ENCODE data around the gene BCKDHA.
A peak's percentile ranks its signal among the peaks of the same experiment; 100 is the strongest.
"Not testable (repeated sequence)": the region's sequence is repeated elsewhere in the genome, so short reads cannot be mapped to it uniquely, and the experiment has no call there.

Gene BCKDHA

DNA sequence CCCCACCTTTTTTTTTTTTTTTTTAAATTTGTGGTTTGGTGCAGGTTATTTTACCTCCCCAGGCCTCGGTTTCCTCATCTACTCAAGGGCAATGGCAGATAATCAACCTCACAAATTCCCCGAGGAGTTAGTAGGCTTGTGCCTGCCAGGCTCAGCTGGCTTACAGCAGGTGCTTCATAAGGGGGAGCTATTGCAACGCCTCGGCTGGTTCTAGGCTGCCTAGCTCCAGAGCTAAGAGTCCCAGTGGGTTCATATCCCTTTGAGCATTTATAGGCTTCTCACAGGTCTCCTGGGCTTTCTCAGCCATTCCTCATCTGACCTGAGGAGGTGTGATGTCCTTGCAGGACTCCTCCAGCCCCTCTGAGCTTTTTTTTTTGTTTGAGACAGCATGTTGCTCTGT is 10.6 kb downstream of the BCKDHA start:
- DNase-seq = no peak

DNA sequence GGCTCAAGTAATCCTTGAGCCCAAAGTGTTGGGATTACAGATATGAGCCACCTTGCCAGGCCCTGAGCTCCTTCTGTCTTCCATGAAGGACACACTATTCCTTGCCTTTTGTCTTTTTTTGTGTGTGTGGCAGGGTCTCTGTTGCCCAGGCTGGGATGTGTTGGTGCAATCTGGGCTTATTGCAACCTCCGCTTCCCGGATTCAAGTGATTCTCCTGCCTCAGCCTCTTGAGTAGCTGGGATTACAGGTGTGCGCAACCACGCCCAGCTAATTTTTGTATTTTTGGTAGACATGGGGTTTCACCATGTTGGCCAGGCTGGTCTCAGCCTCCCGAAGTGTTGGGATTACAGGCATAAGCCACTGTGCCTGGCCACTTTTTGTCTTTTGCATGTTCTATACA is 11.2 kb downstream of the BCKDHA start:
- not testable (repeated sequence) for DNase-seq

DNA sequence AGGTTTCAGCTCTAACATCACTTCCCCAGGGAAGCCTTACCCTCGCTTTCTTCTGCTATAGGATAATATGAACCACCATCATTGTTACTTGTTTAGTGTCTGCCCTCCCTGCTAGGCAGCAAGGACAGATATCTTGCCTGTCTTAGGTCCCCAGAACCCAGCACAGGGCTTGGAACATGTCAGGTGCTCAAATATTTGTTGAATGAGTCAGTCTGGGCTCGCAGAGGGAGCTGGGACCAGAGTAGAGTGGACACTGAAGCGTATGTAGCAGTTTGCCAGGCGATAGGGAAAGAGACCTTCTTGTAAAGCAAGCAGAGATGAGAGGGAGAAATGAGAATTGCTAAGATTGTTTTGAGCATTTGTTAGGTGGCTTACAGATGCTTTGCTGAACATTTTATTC is 11.7 kb downstream of the BCKDHA start:
- DNase-seq = no peak

DNA sequence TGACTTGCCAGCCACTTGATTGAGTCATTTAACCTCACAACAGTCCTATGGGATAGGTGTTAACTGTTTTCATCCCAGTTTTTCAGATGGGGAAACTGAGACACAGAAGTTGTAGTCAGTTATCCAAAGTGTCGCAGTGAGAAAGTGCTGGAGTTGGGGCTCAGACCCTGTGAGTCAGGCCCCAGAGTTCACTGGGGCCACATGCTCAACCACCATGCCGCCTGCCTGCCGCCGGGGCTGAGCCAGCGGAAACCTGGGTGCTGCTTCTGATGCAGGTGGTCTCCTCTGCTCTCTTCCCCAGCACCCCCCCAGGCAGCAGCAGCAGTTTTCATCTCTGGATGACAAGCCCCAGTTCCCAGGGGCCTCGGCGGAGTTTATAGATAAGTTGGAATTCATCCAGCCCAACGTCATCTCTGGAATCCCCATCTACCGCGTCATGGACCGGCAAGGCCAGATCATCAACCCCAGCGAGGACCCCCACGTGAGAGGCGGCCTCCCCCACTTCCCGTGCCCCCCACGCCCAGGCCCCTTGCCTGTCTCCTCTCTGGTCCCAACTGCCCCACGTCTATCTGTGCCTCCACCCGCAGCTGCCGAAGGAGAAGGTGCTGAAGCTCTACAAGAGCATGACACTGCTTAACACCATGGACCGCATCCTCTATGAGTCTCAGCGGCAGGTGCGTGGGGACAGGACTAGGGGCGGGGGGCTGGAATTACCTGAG is 12.9 kb downstream of the BCKDHA start:
- DNase-seq = no peak

DNA sequence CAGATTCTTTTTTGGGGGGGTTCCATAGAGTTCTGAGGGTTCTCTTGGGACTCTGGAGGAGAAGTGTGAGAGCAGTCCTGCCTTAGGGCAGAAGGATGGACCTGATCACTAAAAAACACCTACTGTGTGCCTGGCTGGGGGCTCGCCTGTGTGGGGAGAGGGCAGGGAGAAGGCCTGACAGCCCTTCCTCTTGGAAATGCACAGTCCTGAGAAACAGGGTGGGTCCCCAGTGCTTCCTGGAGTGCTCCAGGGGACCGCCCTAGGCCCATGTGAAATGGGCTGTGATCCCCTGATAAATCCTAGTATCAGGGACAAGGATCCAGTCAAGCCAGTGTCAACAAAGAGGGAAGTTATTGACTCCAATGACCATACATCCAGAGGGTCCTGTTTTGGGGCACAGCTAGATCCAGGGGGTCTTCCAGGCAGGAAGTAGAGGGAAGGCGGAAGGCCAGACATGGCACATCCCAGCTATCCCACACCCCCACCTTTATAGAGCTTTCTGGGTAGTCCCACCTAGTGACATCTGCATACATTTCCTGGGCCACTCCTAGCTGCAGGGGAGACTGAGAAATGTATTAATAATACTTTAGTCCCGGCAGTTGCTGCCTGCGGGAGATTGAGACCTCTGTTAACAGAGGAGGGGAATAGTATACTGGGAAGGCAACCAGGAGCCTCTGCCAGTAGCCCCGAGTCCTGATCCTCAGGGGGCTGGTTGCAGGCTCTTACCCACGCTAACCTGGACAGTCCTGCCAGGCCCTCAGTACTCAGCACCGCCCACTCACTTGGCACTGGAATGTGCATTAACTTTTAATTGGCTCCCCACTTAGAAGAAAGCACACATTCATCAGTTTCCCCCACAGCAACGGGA is 13.7 kb downstream of the BCKDHA start:
- no peak for DNase-seq

DNA sequence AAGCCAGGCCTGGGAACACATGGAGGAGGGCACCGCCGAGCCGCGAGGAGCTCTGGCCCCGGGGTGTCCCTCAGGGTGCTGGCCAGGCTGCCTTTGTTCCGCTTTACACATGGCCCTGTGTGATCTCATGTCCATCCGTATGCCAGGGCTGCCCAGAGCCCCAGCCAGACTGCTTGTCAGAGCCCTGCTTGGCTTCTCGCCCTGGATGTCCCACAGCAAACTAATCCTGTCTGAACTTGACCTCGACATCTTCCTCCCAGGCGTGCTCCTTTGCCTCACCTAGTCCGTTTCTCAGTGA is 14.3 kb downstream of the BCKDHA start:
- DNase-seq = no peak

DNA sequence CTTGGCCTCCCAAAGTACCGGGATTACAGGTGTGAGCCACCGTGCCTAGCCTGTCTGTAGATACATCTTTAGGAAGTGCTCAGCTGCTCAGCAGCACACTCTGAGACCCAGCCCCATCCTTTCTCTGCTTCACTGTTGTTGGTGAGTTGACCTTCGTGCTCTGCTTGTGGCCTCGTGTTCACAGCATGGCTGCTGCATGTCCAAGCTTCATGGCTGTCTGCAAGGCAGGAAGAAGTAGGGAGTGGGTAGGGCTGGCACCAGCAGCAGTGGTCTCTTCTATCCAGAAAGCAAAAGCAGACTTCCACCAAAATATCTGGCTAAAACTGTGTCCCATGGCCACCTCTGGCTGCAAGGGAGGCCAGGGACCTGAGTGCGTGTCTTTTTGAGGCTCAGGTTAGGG is 15.3 kb downstream of the BCKDHA start:
- no peak for DNase-seq

DNA sequence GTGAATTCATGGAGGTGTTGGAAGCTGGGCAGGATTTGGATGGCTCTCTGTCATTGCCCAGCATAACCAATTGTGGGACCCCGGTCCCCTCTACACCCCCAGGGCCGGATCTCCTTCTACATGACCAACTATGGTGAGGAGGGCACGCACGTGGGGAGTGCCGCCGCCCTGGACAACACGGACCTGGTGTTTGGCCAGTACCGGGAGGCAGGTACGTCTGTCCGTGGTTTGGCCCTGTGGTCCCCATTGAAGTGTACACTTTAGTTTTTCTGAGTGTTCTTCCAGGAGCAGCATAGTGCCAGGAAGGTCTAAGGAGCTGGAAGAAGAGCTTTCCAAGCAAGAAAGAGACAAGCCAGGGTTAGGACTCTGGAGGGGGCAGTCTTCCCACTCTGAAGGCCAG is 16.3 kb downstream of the BCKDHA start:
- DNase-seq = no peak

DNA sequence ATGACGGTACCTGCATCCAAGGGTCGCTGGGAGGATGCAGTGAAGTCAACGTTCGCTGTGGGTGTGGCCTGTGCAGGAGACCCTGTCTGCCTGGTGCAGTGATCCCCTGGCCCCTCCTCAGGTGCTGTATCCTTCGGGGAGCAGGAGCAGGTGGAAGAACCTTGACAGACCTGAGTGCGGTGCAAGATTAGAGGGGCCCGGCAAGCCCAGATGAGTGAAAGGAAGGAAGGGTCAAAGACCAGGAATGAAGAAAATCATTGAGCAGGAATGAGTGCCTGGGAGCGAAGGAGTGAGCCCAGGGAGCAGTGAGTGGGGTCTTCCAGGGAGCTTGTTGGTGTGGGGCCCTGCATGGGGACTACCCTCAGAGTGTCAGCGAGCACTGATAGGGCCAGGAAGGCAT is 16.8 kb downstream of the BCKDHA start:
- no peak for DNase-seq

DNA sequence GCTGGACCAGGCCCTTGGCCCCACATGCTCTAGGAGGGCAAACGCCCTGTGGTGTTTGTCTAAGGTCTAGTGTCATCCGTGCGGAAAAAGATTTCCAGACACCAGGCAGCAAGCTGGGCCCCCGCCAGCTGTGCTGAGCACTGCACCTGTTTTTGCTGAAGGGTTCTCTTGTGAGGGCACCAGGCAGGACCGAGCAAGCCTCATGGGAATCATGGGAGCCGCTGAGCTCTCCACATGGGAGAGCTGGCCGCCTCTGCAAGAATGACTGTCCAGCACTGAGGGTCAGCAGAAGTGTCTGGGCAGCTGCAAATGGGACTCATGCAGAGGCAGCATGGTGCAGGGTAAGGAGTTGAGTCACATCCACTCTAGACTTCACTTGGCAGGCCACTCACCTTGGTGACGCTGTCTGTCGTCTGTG is 17.5 kb downstream of the BCKDHA start:
- no peak for DNase-seq

DNA sequence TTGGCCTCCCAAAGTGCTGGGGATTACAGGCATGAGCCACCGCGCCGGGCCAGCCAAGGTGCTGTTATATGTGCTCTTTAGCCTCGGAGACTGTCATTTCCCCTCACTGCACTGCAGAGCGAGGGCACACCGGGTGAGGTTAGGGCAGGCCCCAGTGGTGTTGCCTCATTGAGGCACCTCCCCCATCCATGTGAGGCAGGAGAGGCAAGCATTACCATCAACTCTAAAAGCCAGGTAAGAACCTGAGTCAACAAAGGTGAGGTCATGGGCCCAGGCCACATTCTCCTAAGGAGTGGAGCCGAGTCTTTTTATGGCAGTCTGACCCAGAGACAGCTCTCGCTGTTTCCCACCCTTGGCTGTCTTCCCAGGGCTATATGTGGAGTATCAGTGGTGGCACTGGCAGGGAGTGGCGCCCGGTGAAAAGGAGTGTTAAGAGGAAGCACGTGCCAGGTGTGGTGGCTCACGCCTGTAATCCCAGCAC is 18.6 kb downstream of the BCKDHA start:
- no peak for DNase-seq

DNA sequence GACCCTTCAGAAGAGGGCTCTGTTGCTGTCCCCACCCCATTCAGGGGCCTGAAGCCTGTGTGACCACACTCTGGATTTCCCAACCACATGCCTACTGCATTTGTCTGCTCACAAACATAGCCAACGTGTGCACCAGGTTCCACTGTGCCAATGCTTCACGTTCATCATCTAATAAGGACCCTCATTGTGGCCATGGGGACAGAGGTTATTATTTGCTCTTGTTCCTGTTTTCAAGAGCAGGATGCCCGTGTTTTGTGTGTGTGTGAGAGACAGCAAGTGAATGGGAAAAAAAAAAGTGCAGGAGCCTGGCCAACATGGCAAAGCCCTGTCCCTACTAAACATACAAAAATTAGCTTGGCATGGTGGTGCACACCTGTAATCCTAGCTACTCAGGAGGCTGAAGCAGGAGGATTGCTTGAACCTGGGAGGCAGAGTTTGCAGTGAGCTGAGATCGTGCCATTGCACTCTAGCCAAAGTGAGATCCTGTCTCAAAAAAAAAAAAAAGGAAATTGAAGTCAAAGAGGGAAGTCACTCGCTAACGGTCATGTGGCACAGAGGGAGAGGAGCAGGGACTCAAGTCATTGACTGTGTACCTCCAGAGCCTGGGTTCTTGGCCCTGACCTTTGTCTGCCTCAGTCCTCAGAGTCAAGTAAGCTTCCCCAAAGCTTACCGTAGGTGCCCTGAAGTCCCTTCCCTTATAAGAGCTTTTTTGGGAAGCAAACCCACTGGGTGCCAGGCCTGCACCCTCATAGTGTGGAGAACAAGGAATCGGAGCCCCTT is 22.7 kb downstream of the BCKDHA start:
- DNase-seq = no peak

DNA sequence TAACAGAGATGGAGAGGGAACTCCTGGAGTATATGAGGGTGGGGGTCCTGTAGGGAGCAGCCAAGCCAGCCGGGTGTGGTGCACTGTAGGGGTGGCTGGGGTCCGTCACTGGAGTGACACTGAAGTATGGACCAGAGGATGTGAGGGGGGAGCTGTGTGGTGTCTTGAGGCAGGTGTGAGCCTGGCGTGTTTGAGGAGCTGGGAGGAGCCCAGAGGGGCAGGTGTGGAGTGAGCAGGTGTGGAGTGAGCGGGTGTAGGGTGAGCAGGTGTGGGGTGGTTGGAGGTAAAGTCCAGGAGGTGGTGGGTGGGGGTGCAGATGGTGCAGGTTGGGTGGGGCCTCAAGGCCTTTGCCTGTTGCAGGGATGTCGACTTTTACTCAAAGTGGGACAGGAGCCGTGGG is 23.7 kb downstream of the BCKDHA start:
- DNase-seq = no peak

DNA sequence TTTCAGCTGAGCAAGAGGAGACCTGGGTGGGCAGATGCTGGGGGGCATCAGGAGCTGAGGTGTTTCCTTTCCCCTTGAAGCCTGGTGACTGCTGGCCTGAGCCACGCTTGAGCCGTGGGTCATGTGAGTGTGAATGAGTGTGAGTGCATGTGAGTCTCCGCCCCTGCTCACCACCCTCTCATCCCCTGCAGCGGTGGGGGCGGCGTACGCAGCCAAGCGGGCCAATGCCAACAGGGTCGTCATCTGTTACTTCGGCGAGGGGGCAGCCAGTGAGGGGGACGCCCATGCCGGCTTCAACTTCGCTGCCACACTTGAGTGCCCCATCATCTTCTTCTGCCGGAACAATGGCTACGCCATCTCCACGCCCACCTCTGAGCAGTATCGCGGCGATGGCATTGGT is 24.4 kb downstream of the BCKDHA start:
- no peak for DNase-seq

DNA sequence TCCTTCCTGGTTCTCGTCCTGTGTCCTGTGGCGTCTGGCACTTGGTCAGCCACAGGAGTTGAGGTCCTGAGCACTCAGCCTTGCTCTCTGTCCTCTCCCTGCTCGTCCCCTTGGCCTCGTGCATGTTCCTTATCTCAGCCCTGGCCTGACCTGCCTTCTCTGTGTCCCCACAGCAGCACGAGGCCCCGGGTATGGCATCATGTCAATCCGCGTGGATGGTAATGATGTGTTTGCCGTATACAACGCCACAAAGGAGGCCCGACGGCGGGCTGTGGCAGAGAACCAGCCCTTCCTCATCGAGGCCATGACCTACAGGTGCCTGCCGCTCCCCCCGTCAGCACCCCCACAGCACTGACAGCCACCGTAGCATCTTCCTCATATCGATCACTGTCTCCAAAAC is 24.8 kb downstream of the BCKDHA start:
- no peak for DNase-seq

DNA sequence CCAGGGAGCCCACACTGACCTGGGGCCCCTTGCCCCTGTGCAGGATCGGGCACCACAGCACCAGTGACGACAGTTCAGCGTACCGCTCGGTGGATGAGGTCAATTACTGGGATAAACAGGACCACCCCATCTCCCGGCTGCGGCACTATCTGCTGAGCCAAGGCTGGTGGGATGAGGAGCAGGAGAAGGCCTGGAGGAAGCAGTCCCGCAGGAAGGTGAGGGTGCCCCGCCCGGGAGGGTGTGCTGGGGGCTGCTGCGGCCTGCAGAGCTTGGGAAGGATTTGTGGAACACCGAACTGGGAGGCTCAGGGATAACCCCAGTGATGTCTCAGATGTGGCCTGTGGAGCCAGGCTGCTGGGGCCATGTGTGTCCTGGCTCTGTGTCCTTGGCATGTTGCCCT is 25.3 kb downstream of the BCKDHA start:
- no peak for DNase-seq

DNA sequence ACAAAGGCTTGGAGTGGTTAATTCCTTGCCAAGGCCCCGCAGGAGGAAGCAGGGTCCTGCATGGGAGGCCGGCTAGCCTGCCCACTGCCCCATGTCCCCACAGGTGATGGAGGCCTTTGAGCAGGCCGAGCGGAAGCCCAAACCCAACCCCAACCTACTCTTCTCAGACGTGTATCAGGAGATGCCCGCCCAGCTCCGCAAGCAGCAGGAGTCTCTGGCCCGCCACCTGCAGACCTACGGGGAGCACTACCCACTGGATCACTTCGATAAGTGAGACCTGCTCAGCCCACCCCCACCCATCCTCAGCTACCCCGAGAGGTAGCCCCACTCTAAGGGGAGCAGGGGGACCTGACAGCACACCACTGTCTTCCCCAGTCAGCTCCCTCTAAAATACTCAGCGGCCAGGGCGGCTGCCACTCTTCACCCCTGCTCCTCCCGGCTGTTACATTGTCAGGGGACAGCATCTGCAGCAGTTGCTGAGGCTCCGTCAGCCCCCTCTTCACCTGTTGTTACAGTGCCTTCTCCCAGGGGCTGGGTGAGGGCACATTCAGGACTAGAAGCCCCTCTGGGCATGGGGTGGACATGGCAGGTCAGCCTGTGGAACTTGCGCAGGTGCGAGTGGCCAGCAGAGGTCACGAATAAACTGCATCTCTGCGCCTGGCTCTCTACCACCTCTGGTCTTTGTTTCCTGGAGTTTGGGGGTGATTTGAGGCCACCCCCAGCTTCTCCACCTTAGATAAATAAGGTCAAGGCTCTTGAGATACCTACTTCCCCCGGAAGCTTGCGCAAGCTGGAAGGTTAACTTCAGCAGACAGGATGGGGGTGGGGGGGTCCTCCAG is 26.9 kb downstream of the BCKDHA start:
- no peak for DNase-seq

DNA sequence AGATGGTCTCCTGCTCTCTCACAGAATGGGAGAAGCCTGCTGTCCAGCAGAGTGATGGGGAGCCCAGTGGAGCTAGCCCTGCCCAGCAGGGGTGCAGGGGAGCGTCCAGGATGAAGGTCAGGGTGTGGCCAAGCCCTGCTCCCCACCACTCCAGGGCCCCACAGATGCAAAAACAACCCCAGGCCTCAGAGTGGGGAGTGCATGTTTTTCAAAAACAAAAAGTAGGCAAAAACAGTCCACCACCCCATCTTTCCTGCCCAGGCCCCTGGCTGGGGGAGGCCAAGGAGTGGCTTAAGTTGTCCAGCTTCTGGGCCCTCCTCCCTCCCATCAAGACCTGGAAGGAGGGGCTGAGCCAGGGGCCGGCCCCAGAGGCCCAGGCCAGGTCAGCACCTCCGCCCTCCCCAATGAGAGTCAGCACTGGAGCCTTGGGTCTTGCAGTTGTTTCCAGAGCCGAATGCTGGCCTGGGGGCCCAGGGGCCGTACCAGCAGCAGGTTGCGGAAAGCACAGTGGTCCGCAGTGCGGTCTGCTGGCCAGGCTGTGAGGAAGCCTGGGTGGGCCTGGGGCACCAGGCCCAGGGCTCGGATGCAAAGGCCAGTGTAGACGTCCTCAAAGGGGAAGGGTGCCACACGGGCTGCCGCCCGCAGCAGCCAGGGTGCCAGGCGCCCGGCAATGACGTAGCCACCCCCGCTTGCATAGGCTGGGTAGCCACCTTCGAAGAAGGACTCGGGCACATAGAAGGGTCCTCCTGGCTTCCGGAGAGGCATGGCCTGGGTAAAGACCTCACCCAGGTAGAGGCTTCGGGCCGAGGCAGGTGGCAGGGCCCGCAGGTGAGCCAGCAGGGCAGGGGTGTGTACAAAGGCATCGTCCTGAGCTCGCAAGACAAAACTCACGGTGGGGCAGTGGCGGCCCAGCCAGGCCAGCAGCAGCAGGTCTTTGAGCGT is 27.8 kb downstream of the BCKDHA start:
- DNase-seq = no peak

DNA sequence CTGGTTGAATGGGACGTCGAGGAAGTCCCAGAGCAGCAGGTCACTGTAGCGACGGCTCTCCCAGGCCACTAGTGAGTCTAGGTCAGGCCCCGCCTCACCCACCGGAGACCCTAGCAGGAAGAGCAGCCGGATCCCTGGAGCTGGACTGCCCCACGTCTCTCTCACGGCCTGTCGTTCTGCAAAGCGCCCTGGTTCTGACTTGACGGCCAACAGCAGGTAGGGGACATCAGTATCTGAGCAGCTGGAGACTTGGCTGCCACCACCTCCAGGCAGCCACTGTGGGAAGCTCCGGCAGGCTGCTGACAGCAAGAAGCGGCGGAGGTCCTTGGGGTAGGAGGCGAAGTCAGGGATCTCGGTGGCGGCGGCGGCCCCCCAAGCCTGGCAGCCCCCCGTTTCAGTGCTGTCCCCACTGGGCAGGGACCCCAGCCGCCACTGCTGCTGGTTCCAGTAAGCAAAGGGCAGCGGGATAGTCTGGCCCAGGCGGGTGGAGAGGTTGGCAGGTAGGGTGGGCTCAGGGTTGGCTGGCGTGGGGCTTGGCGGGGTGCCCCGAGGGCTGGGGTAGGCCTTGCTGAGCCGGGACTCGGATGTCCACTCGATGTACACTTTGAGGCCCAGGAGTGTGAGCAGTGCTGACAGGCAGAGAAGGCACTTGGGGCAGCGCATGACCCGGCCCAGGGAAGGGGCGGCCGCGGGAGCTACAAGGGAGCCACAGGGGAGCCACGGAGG is 28.7 kb downstream of the BCKDHA start:
- no peak for DNase-seq

DNA sequence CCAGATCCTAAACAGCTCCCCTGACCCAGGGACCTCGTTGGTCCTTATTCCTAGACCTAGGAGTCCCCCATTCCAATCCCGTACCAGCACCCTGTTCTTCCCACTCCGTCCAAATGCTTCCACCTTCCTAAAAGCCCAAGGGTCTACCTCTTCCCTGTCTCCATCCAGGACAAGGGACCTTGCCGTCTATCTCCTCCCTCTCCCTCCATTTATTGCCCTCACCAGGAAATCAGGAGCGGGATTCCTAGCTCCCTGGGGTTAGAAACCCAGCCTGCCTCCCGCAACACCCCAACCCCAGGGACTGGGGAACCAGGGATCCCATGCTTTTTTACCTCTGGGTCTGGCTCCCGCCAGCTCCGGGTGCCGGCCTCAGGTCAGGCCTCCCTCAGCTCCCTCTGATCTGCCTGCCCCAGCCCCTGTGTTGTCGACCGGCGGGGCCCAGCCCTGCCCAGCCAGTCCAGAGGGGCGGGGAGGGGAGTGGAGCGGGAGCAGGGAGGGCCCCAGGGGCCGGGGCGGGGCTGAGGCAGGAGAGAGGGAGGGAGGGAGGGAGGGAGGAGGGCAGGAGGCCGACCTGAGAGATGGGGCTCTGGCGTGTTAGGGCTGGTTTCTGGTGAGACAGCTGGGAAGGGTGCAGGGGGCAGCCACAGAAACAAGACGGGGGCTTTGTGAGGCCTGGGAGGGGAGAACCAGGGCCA is 29.5 kb downstream of the BCKDHA start, which contains the start of gene B3GNT8:
Gene B3GNT8, minus strand, starts transcription at position 423 of the 695 bp plus-strand sequence. CDS start 596 bp downstream, outside the sequence.
- DNase-seq = peak; percentile 63

Data from fibroblast of skin of right quadriceps (primary cell).